T follicular helper cell (primary cell): ENCODE measurements around the gene COX6B1.
"Not testable (repeated sequence)": the region's sequence is repeated elsewhere in the genome, so short reads cannot be mapped to it uniquely, and the experiment has no call there.

Experiments
- DNase-seq: peaks from one replicate; pipeline ENCODE4 v3.0.0-alpha.2; 2020; ENCODE audit warnings: low read depth
- total RNA-seq, 2 experiments: gene quantifications; one replicate each; lab custom pipeline; 2026; lab: John Stamatoyannopoulos, UW

COX6B1 gene
- total RNA-seq = 85.7 to 115 reads per million in 2 experiments

- DNase-seq = peak; percentile 88
Observed at GRCh38 chr19:35648017-35648961, at the start of gene COX6B1. COX6B1 (plus strand) TSS chr19:35648323; CDS start chr19:35651244, 2,921 bp downstream.

GRCh38 chr19:35601971-35602370 is 46.2 kb upstream of the COX6B1 start:
- no peak for DNase-seq

GRCh38 chr19:35604436-35604835 is 43.7 kb upstream of the COX6B1 start:
- not testable (repeated sequence) for DNase-seq

- DNase-seq = not testable (repeated sequence)
Observed at GRCh38 chr19:35607170-35607569, 41.0 kb upstream of the COX6B1 start.

GRCh38 chr19:35607661-35608060 is 40.5 kb upstream of the COX6B1 start:
- no peak for DNase-seq

GRCh38 chr19:35608251-35608650 is 39.9 kb upstream of the COX6B1 start:
- no peak for DNase-seq

GRCh38 chr19:35609851-35610353 is 38.2 kb upstream of the COX6B1 start:
- DNase-seq = no peak

- no peak for DNase-seq
Observed at GRCh38 chr19:35612224-35612558, 35.9 kb upstream of the COX6B1 start.

GRCh38 chr19:35612559-35613321 is 35.4 kb upstream of the COX6B1 start, which contains the start of gene HAUS5:
HAUS5 (plus strand) TSS chr19:35612735; CDS start chr19:35612795, 60 bp downstream.
- peak; percentile 94 for DNase-seq

GRCh38 chr19:35613574-35613973 is 34.5 kb upstream of the COX6B1 start:
- no peak for DNase-seq

- no peak for DNase-seq
Observed at GRCh38 chr19:35615036-35615435, 33.1 kb upstream of the COX6B1 start.

GRCh38 chr19:35618857-35619256 is 29.3 kb upstream of the COX6B1 start:
- DNase-seq = no peak

- DNase-seq = no peak
Observed at GRCh38 chr19:35619290-35619923, 28.7 kb upstream of the COX6B1 start.

GRCh38 chr19:35620001-35620400 is 28.1 kb upstream of the COX6B1 start:
- no peak for DNase-seq

- no peak for DNase-seq
Observed at GRCh38 chr19:35621708-35622107, 26.4 kb upstream of the COX6B1 start.

- no peak for DNase-seq
Observed at GRCh38 chr19:35622750-35623149, 25.4 kb upstream of the COX6B1 start.

- no peak for DNase-seq
Observed at GRCh38 chr19:35623327-35624010, 24.7 kb upstream of the COX6B1 start.

- DNase-seq = no peak
Observed at GRCh38 chr19:35628264-35628564, 19.9 kb upstream of the COX6B1 start.

- peak; percentile 95 for DNase-seq
Observed at GRCh38 chr19:35628565-35629331, 19.4 kb upstream of the COX6B1 start, which contains the start of gene RBM42. RBM42 (plus strand) TSS chr19:35629036; CDS start chr19:35629154, 118 bp downstream.

- no peak for DNase-seq
Observed at GRCh38 chr19:35629332-35629633, 18.8 kb upstream of the COX6B1 start.
